GM18507 (cell line): ENCODE results near the gene KLHDC2.
"Not testable (repeated sequence)": the region's sequence is repeated elsewhere in the genome, so short reads cannot be mapped to it uniquely, and the experiment has no call there.

Experiments
- DNase-seq: peaks from one replicate; pipeline ENCODE4 v3.0.0; 2011; ENCODE audit warnings: low read depth; ENCODE audit not compliant: insufficient read length; ENCODE audit errors: extremely low spot score
- FAIRE-seq: peaks from 2 replicates; lab custom pipeline; 2011; peaks lifted over from hg19 to GRCh38; lab: Jason Lieb, UNC

The KLHDC2 gene

GRCh38 chr14:49771691-49772090 lies 3.7 kb downstream of the KLHDC2 start:
- not testable (repeated sequence) for DNase-seq, FAIRE-seq

GRCh38 chr14:49774106-49774505 lies 6.2 kb downstream of the KLHDC2 start:
- DNase-seq: no peak
- no peak for FAIRE-seq

DNA sequence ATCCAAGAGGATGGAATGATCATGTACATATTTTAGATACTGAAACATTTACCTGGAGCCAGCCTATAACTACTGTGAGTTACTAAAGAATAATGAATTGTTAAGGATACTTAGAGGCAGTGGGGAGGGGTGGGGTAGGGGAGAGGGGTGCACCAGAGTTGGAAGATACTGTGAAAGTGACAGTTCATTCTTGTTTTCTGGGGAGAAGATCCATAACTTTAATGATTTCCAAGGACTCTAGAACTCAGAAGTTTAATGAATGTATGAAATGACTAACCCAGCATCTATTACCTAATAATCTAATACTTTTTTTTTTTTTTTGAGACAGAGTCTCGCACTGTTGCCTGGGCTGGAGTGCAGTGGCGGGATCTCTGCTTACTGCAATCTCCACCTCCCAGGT lies 10.5 kb downstream of the KLHDC2 start:
- FAIRE-seq: no peak
- no peak for DNase-seq

GRCh38 chr14:49781040-49781439 lies 13.1 kb downstream of the KLHDC2 start:
- not testable (repeated sequence) for FAIRE-seq, DNase-seq

DNA sequence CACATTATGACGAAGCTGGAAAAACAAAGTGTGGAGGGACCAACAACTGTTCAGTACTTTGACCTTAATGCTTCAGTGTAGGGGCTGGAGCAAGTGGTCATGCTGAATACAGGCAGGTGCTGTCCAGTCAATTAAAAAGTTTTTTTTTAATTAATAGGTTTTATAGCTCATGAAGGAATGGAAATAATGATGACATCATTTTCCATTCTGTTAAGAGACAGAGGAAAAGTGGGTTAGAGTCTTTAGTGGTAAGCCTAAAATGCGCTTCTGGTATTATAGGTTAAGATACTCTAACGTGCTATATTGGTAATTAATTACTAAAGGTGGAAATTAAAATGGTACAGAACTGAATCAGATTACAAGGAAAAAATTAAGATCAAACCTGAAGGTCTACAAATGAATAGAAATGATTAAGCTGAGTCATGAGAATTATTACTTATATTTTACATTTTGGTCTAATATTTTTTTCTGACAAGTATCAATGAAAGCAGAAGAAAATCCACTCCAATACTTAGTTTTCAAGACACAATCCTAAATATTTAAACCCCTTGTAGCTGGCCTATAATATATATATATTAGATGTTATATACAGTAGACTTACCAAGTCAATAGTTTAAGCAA lies 15.6 kb downstream of the KLHDC2 start:
- no peak for DNase-seq
- no peak for FAIRE-seq

DNA sequence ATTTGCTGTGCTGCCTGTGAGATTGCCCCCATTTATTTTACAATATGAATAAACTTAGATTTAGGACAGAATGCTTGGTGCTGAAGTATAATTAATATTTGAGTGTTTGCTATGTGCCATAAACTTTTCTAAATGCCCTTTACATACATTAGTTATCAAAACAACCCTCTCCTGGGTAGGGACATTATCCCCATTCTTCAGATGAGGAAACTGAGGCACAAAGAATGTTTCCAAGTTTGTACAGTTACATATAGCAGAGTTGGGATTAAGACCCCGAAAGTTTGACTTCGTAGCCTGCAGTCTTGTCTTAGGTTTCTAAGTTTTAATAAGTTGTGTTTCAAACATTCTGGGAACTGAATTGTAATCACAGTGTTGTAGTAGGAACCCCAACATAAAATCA lies 18.4 kb downstream of the KLHDC2 start:
- FAIRE-seq (no peak), DNase-seq (no peak)

DNA sequence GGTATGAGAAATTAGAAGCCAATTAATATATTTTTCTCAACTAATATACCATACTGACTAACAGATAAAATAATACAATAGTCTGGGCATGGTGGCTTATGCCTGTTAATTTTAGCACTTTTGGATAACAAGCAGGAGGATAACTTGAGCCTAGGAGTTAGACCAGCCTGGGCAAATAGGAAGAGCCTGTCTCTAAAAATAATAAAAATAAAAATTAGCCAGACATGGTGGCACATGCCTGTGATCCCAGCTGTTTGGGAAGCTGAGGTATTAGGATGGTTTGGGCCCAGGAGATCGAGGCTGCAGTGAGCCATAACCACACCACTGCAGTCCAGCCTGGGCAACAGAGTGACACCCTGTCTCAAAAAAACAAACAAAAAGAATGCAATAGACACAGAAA lies 24.7 kb downstream of the KLHDC2 start:
- FAIRE-seq (no peak), DNase-seq (no peak)

- DNase-seq (no peak), FAIRE-seq (no peak)
Observed at GRCh38 chr14:49796025-49796424, 28.1 kb downstream of the KLHDC2 start.

- FAIRE-seq: no peak
- DNase-seq: no peak
Observed at GRCh38 chr14:49808780-49809179, 40.8 kb downstream of the KLHDC2 start.

DNA sequence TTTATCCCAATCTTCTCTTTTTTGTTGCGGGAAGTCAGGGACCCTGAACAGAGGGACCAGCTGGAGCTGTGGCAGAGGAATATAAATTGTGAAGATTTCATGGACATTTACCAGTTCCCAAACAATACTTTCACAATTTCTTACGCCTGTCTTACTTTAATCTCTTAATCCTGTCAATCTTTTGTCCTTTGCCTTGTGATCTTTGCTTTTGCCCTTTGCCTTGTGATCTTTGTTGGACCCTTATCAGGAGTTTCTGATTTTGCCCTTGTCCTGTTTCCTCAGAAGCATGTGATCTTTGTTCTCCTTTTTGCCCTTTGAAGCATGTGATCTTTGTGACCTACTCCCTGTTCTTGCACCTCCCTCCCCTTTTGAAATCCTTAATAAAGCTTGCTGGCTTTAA lies 48.2 kb downstream of the KLHDC2 start:
- DNase-seq, FAIRE-seq: not testable (repeated sequence)

DNA sequence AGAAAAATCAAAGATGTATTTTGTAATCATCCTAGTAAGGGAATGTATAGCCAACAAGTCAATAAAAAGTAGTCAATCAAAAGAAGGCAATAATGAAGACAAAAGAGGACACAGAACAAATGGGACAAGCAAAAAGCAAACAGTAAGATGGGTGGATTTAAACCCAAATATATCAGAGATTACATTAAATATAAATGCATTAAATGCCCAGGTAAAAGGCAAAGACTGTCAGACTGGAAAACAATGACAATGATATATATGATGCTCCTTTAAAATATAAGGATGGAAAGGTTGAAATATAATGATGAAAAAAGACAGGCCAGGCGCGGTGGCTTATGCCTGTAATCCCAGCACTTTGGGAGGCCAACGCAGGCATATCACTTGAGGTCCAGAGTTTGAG lies 48.9 kb downstream of the KLHDC2 start:
- no peak for DNase-seq
- no peak for FAIRE-seq

GRCh38 chr14:49820176-49820575 lies 52.2 kb downstream of the KLHDC2 start:
- FAIRE-seq: no peak
- DNase-seq: no peak

- FAIRE-seq (no peak), DNase-seq (no peak)
Observed at GRCh38 chr14:49828640-49829039, 60.7 kb downstream of the KLHDC2 start.
